HCT116 (cell line): ENCODE measurements around the gene UCN.

Experiments used
- CTCF ChIP-seq, 3 experiments: fragments of 200-600 bp in 1 of 3; sonication (generic) in 1 of 3; IDR thresholded peaks in 2 of 3; conservative IDR thresholded peaks in 1 of 3; 2 replicates each; pipeline ENCODE4 v1.5.1; 2012 to 2017; ENCODE audit warnings: low read depth in 2 of 3, low read length in 2 of 3, antibody characterized with exemption in 1 of 3, borderline replicate concordance in 1 of 3, control low read depth in 1 of 3, mild to moderate bottlenecking in 1 of 3, mixed read lengths in 1 of 3, mixed run types in 1 of 3, moderate library complexity in 1 of 3; ENCODE audit not compliant: insufficient read depth in 1 of 3
- EGR1 ChIP-seq: IDR thresholded peaks from 2 replicates; pipeline ENCODE4 v1.6.1; 2012; ENCODE audit warnings: low read depth
- MAX ChIP-seq: IDR thresholded peaks from 2 replicates; pipeline ENCODE4 v1.6.1; 2012
- POLR2AphosphoS5 ChIP-seq: IDR thresholded peaks from 2 replicates; pipeline ENCODE4 v1.6.1; 2011; ENCODE audit warnings: mild to moderate bottlenecking, low read depth, low read length, moderate library complexity
- ZFX ChIP-seq: fragments of 450-650 bp; IDR thresholded peaks from 2 replicates; pipeline ENCODE4 v1.6.1; 2017
- ZNF274 ChIP-seq: fragments of 200-500 bp; sonication (Bioruptor generic); IDR thresholded peaks from 2 replicates; pipeline ENCODE4 v1.6.1; 2014; ENCODE audit warnings: mild to moderate bottlenecking, low read depth, low read length, inconsistent platforms

GRCh38 chr2:27303093-27304025, 4.9 kb downstream of the UCN start:
- TF ChIP-seq EGR1 (no peak), ZFX (no peak), MAX (no peak), CTCF (IDR thresholded peaks at IDR 0.05 in 2 of 3, conservative IDR thresholded peaks at IDR 0.05 in 1 of 3; ENCODE audit: borderline replicate concordance in 1 of 3, insufficient read depth in 1 of 3, low read depth in 2 of 3, low read length in 2 of 3) (peak; percentile 73 to 93 (median 81)), ZNF274 (no peak), POLR2AphosphoS5 (peak; percentile 26; the same call in 1 of the 2 replicates)
